ENCODE measurements around the gene SPPL2B.

DNA sequence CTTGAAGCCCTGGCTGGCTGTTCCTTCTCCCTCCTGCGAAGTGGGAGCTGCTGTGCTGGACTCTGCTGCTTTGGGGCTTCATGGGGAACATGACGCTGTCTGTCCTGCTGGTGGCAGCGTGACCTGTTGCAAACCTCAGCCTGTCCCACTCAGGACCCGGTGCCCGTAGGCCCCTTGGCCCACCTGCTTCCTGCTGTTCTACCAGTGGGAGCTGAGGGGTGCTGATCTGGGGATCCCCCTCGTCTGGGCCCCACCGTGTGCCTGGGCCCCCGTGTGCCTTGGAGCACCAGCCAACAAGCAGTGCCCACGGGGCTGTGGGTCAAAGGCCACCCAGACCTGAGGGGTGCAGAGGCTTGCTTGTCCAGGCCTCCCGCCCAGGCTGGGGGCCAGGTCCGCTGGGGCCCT, 5.3 kb downstream of the SPPL2B start:
- TF ChIP-seq, protein P1, sequence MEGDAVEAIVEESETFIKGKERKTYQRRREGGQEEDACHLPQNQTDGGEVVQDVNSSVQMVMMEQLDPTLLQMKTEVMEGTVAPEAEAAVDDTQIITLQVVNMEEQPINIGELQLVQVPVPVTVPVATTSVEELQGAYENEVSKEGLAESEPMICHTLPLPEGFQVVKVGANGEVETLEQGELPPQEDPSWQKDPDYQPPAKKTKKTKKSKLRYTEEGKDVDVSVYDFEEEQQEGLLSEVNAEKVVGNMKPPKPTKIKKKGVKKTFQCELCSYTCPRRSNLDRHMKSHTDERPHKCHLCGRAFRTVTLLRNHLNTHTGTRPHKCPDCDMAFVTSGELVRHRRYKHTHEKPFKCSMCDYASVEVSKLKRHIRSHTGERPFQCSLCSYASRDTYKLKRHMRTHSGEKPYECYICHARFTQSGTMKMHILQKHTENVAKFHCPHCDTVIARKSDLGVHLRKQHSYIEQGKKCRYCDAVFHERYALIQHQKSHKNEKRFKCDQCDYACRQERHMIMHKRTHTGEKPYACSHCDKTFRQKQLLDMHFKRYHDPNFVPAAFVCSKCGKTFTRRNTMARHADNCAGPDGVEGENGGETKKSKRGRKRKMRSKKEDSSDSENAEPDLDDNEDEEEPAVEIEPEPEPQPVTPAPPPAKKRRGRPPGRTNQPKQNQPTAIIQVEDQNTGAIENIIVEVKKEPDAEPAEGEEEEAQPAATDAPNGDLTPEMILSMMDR (conservative IDR thresholded peaks at IDR 0.05; ENCODE audit: low read length), result peak; percentile 54
- no peak for TF ChIP-seq EZH2phosphoT487 (IDR thresholded peaks at IDR 0.05; ENCODE audit: borderline replicate concordance)
